Measurements from ENCODE around the gene KCNMB3.

KCNMB3 gene

DNA sequence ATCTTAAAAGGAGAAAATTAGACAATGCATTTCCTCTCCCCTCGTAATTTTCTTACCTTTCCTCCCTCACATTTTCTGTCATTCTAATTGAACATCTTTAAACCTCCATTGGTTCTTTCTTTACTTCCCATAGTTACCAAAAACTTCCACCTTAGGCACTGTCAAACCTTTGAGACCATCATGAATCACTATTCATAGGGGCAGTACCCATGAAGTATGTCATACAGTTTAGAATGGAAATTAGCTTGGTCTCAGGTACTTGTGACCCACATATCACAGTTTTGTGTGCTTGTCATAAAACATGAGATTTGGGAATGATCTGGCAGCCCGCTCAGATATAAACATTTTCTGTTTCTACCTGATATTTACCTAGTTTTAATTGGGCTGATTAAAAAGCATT lies 50.1 kb downstream of the KCNMB3 start:
- DNase-seq: no peak
- Histone ChIP-seq H3K27me3 (replicated peaks) (no peaks in the 10 kb centered on the region), H3K4me3 (ENCODE audit: low read depth, low read length) (no peak overlapping the region), H3K27ac (no peak overlapping the region), H3K36me3 (replicated peaks) (no peaks in the 10 kb centered on the region)
- in situ Hi-C loops (cut with HindIII; ENCODE audit: low pct_ligation_motif_present, low sequenced_read_pairs): no loop called here
- TF ChIP-seq, protein P1, sequence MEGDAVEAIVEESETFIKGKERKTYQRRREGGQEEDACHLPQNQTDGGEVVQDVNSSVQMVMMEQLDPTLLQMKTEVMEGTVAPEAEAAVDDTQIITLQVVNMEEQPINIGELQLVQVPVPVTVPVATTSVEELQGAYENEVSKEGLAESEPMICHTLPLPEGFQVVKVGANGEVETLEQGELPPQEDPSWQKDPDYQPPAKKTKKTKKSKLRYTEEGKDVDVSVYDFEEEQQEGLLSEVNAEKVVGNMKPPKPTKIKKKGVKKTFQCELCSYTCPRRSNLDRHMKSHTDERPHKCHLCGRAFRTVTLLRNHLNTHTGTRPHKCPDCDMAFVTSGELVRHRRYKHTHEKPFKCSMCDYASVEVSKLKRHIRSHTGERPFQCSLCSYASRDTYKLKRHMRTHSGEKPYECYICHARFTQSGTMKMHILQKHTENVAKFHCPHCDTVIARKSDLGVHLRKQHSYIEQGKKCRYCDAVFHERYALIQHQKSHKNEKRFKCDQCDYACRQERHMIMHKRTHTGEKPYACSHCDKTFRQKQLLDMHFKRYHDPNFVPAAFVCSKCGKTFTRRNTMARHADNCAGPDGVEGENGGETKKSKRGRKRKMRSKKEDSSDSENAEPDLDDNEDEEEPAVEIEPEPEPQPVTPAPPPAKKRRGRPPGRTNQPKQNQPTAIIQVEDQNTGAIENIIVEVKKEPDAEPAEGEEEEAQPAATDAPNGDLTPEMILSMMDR (IDR thresholded peaks at IDR 0.05; ENCODE audit: low read depth, low read length, missing control alignments): no peak

DNA sequence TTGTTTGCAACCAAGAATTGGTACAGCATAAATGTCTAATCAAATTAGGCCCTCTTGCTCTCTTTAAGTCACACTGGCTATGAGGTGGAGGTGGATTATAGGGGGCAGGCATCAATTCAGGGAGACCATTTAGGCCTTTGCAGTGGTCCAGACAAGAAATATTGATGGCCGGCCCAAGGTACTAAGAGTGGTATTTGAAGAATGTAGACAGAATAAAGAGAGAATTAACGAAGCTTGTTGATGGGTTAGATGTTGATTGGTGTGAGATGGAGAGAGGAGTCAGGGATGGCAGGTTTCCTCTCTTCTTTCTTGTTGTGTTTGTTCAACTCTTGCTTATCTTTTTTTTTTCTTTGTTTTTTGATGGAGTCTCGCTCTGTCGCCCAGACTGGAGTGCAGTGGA lies 54.2 kb downstream of the KCNMB3 start:
- TF ChIP-seq, protein P1 (IDR thresholded peaks at IDR 0.05; ENCODE audit: low read depth, low read length, missing control alignments): no peak
- Histone ChIP-seq H3K27me3 (replicated peaks) (no peaks in the 10 kb centered on the region), H3K27ac (peak overlapping the region; percentile 21), H3K4me3 (ENCODE audit: low read depth, low read length) (no peak overlapping the region), H3K36me3 (replicated peaks) (no peaks in the 10 kb centered on the region)
- in situ Hi-C loops (cut with HindIII; ENCODE audit: low pct_ligation_motif_present, low sequenced_read_pairs): no loop called here
- no peak for DNase-seq

DNA sequence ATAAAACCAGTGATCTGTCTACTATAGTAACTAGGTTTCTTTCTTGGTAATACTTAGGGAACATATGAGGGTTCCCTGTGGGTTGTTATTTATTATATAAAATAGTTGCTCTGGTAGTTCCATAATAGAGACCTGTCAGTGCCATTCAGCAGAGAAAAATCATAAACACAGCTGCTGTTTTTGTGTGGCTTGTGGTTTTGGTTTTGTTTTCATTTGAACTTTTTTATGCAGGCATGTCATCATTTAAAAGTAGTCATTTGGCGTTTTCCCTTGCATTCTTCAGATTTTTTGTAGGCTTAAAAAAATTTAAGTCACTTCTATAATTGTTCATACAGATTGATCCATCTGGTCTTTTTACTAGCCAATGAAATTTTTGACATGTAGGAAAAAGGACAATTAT lies 54.8 kb downstream of the KCNMB3 start:
- no peaks in the 10 kb centered on the region for H3K27me3 ChIP-seq (replicated peaks)
- no peaks in the 10 kb centered on the region for H3K36me3 ChIP-seq (replicated peaks)
- peak; percentile 81 for DNase-seq
- TF ChIP-seq, protein P1 (IDR thresholded peaks at IDR 0.05; ENCODE audit: low read depth, low read length, missing control alignments): no peak
- no peak overlapping the region for H3K4me3 ChIP-seq (ENCODE audit: low read depth, low read length)
- in situ Hi-C loops (cut with HindIII; ENCODE audit: low pct_ligation_motif_present, low sequenced_read_pairs): no loop called here
- H3K27ac ChIP-seq: peak overlapping the region; percentile 50

DNA sequence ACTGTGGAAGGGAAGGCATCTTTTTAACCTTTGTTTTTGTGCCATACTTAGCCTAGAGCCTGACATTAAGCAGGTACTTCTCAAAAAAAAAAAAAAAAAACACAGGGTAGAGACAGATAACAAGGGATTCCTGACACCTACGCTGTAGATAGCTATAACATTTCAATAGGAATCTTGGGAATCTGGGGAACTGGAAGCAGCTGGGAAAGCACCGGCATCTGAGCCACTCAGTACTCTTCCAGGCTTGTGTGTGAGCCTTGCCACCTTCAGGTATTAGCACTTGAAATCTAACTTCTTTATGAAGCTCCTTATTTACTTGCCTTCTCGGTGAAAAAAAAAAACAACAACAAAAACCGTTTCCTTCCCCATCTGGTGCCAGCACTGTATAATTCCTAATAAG lies 56.0 kb downstream of the KCNMB3 start:
- H3K4me3 ChIP-seq (ENCODE audit: low read depth, low read length): no peak overlapping the region
- no peak overlapping the region for H3K27ac ChIP-seq
- in situ Hi-C loops (cut with HindIII; ENCODE audit: low pct_ligation_motif_present, low sequenced_read_pairs): no loop called here
- TF ChIP-seq, protein P1 (IDR thresholded peaks at IDR 0.05; ENCODE audit: low read depth, low read length, missing control alignments): no peak
- H3K27me3 ChIP-seq (replicated peaks): no peaks in the 10 kb centered on the region
- H3K36me3 ChIP-seq (replicated peaks): no peaks in the 10 kb centered on the region
- no peak for DNase-seq
